Activated naive CD8-positive, alpha-beta T cell treated with anti-CD3 and anti-CD28 coated beads, Interleukin-2, amount 50 U/mL, for 16 hours (primary cell): ENCODE results near the gene MRFAP1L1.
A peak's percentile ranks its signal among the peaks of the same experiment; 100 is the strongest.
"Not testable (repeated sequence)": the region's sequence is repeated elsewhere in the genome, so short reads cannot be mapped to it uniquely, and the experiment has no call there.

Source experiments
- DNase-seq: peaks from one replicate; pipeline ENCODE4 v3.0.0-alpha.2; 2020; ENCODE audit warnings: low read depth, low spot score

MRFAP1L1 gene

GRCh38 chr4:6734165-6734786 lies 24.6 kb upstream of the MRFAP1L1 start:
- DNase-seq, result no peak

GRCh38 chr4:6733358-6734164 lies 23.9 kb upstream of the MRFAP1L1 start:
- DNase-seq, result no peak

GRCh38 chr4:6732441-6733357 lies 23.0 kb upstream of the MRFAP1L1 start:
- no peak for DNase-seq

GRCh38 chr4:6731780-6732179 lies 22.1 kb upstream of the MRFAP1L1 start:
- no peak for DNase-seq

- no peak for DNase-seq
These were observed 21.6 kb upstream of the MRFAP1L1 start for GRCh38 chr4:6731318-6731675.

GRCh38 chr4:6730603-6731317 lies 21.1 kb upstream of the MRFAP1L1 start:
- DNase-seq, result no peak

GRCh38 chr4:6728320-6729029 lies 18.8 kb upstream of the MRFAP1L1 start:
- no peak for DNase-seq

GRCh38 chr4:6727943-6728250 lies 18.2 kb upstream of the MRFAP1L1 start:
- DNase-seq, result no peak

GRCh38 chr4:6727081-6727942 lies 17.6 kb upstream of the MRFAP1L1 start:
- DNase-seq, result no peak

GRCh38 chr4:6725427-6725961 lies 15.8 kb upstream of the MRFAP1L1 start:
- DNase-seq, result not testable (repeated sequence)

- no peak for DNase-seq
These were observed 14.9 kb upstream of the MRFAP1L1 start for GRCh38 chr4:6724421-6725111.

GRCh38 chr4:6723851-6724250 lies 14.2 kb upstream of the MRFAP1L1 start:
- no peak for DNase-seq

- no peak for DNase-seq
These were observed 13.2 kb upstream of the MRFAP1L1 start for GRCh38 chr4:6722891-6723290.

- no peak for DNase-seq
These were observed 11.5 kb upstream of the MRFAP1L1 start for GRCh38 chr4:6721121-6721520.

- DNase-seq, result peak; percentile 71
These were observed 10.6 kb upstream of the MRFAP1L1 start for GRCh38 chr4:6720202-6720699.

- DNase-seq, result no peak
These were observed 10.0 kb upstream of the MRFAP1L1 start for GRCh38 chr4:6719611-6720179.

GRCh38 chr4:6718932-6719610 lies 9.4 kb upstream of the MRFAP1L1 start:
- no peak for DNase-seq

GRCh38 chr4:6716958-6717655 lies 7.4 kb upstream of the MRFAP1L1 start:
- no peak for DNase-seq
